Stimulated activated naive CD8-positive, alpha-beta T cell treated with anti-CD3 and anti-CD28 coated beads, Interleukin-15, Interleukin-2, amounts not matched to agents 100 U/mL and 50 U/mL, for 24 hours (primary cell): ENCODE measurements around the gene CPZ.

ENCODE experiments used
- ATAC-seq: fragments of 150-1000 bp; cut with Tn5 transposase; one replicate; pipeline ENCODE4 v1.10.0; 2021
- DNase-seq: peaks from one replicate; pipeline ENCODE4 v3.0.0; 2021

Gene CPZ

GRCh38 chr4:8592366-8593263 lies at the start of gene CPZ:
TSS of gene CPZ (plus strand) at chr4:8592765. CDS start at chr4:8592834, 69 bp downstream.
- DNase-seq (no peak), ATAC-seq (no peak)

- ATAC-seq (no peak), DNase-seq (no peak)
Measured at GRCh38 chr4:8542776-8543525, 49.6 kb upstream of the CPZ start.

- ATAC-seq: no peak
- no peak for DNase-seq
Measured at GRCh38 chr4:8543623-8544022, 48.9 kb upstream of the CPZ start.

GRCh38 chr4:8544282-8544681 lies 48.3 kb upstream of the CPZ start:
- ATAC-seq: no peak

GRCh38 chr4:8544741-8545438 lies 47.7 kb upstream of the CPZ start:
- DNase-seq: no peak
- no peak for ATAC-seq

More at GRCh38 chr4:8544282-8544681, 48.3 kb upstream of the CPZ start:
- no peak for DNase-seq

- no peak for DNase-seq
Measured at GRCh38 chr4:8545439-8545765, 47.2 kb upstream of the CPZ start.

GRCh38 chr4:8546766-8547107 lies 45.8 kb upstream of the CPZ start:
- no peak for DNase-seq
- ATAC-seq: no peak

More at GRCh38 chr4:8545439-8545765, 47.2 kb upstream of the CPZ start:
- ATAC-seq: no peak

- DNase-seq (no peak), ATAC-seq (no peak)
Measured at GRCh38 chr4:8547108-8547911, 45.3 kb upstream of the CPZ start.

DNA sequence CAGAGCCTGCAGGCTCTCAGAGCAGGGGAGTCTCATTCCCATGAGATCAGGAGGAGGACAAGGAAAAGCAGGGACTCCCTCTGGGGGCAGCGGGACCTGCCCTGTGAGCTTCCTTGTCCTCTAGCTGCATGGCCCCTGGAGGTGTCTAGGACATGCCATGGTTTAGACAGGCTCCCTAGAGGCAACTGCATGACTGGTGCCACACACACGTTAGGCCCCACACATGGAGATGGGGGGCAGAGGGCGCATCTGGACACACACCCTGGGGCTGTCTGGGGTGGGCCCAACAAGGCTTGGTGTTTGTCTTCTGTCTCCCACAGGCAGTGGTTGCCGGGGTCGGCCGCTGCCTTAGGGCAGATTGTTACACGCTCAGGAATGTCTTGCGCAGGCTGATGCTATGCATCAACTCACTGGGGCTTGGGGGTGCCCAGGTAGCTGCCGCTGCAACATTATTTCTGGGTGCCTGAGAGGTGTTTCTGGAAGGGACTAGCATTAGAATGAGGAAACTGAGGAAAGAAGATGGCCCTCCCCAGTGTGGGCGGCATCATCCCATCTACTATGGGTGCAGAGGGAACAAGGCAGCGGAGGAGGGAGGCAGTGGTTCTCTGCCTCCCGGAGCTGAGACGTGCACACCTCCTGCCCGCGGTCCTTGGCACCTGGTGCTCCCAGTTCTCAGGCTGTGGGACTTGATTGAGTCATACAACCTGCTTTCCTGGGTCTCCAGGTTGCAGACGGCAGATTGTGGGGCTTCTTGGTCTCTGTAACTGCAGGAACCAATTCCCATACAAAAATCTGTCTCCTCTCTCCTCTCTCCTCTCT lies 44.4 kb upstream of the CPZ start:
- DNase-seq (no peak), ATAC-seq (no peak)

GRCh38 chr4:8548731-8549351 lies 43.7 kb upstream of the CPZ start:
- ATAC-seq (no peak), DNase-seq (no peak)

GRCh38 chr4:8549352-8549931 lies 43.1 kb upstream of the CPZ start:
- no peak for ATAC-seq
- DNase-seq: no peak

GRCh38 chr4:8550691-8551090 lies 41.9 kb upstream of the CPZ start:
- DNase-seq: no peak
- ATAC-seq: no peak

DNA sequence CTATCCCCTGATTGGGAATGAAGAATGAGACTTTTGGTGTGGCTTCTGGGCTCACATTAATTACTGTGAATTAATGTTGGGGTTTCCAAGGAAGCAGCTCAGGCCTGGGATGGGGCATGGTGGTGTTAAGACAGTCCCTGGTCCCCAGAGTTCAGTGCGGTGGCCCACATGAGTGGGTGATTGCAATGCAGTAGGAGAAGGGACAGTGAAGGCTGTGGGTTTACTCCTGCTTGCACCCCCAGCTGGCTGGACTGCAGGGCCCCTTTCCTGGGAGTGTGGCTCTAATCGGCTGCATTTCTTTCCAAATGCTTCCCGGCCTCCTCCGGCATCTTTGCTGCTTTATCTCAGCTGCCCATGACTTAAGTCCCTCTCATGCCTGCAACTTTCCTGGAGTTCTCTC lies 40.5 kb upstream of the CPZ start:
- no peak for DNase-seq
- no peak for ATAC-seq

DNA sequence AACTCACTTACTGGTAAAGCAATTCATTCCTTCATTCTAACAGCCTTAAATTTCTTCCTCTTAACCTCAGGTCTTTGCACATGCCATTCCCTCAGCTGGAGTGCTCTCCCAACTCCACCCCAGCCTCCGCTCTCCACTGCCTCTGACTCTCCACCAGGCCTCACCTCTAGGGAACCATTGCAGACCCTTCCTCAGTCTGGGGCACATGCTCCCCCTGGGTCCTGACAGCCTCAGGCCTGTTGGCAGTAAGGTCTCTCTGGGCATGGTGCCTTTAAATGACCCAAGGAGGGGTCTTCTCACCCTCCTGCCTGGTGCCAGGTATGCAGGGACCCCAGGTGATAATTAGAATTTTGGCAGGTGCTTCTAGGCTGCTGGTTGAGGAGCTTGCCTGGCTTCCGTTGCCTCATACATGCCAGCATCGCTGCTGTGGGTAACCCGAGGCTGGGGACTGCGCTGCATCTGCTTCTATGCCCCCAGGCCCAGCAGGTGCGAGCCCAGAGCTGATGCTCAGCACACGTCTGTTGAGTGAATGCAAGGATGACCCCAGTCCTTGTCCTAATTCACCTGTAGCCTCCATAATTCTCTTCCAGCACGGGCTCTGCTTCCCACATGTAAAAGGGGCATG lies 39.9 kb upstream of the CPZ start:
- ATAC-seq (no peak), DNase-seq (no peak)

- no peak for ATAC-seq
Measured at GRCh38 chr4:8553216-8553615, 39.3 kb upstream of the CPZ start.

GRCh38 chr4:8553991-8554405 lies 38.6 kb upstream of the CPZ start:
- ATAC-seq: no peak
- DNase-seq: no peak

More at GRCh38 chr4:8553216-8553615, 39.3 kb upstream of the CPZ start:
- no peak for DNase-seq

- DNase-seq (no peak), ATAC-seq (no peak)
Measured at GRCh38 chr4:8554555-8555100, 37.9 kb upstream of the CPZ start.

GRCh38 chr4:8555716-8556115 lies 36.8 kb upstream of the CPZ start:
- no peak for ATAC-seq

GRCh38 chr4:8556341-8557150 lies 36.0 kb upstream of the CPZ start:
- ATAC-seq (no peak), DNase-seq (no peak)

More at GRCh38 chr4:8555716-8556115, 36.8 kb upstream of the CPZ start:
- DNase-seq: no peak
